DMS 273 (cell line): ENCODE data around the gene EEIG1.
"Not testable (repeated sequence)": the region's sequence is repeated elsewhere in the genome, so short reads cannot be mapped to it uniquely, and the experiment has no call there.

Experiments used
- DNase-seq: peaks from one replicate; lab custom pipeline; 2025; ENCODE audit not compliant: unreplicated experiment; lab: John Stamatoyannopoulos, UW

Gene EEIG1

GRCh38 chr9:127980706-127981558 lies at the start of gene EEIG1:
EEIG1 (minus strand) TSS chr9:127980989; CDS start chr9:127980137, 852 bp downstream.
- DNase-seq, result peak; percentile 98

- DNase-seq, result no peak
Measured at GRCh38 chr9:128027705-128028104, 46.9 kb upstream of the EEIG1 start.

- DNase-seq, result no peak
Measured at GRCh38 chr9:128026773-128027541, 46.2 kb upstream of the EEIG1 start.

- DNase-seq, result no peak
Measured at GRCh38 chr9:128026255-128026772, 45.5 kb upstream of the EEIG1 start.

GRCh38 chr9:128025736-128026135 lies 44.9 kb upstream of the EEIG1 start:
- DNase-seq, result no peak

GRCh38 chr9:128024761-128025308 lies 44.0 kb upstream of the EEIG1 start:
- DNase-seq, result no peak

GRCh38 chr9:128023671-128024070 lies 42.9 kb upstream of the EEIG1 start:
- DNase-seq, result not testable (repeated sequence)

GRCh38 chr9:128022886-128023285 lies 42.1 kb upstream of the EEIG1 start:
- DNase-seq, result peak; percentile 56

- DNase-seq, result no peak
Measured at GRCh38 chr9:128021098-128021497, 40.3 kb upstream of the EEIG1 start.

GRCh38 chr9:128020692-128021091 lies 39.9 kb upstream of the EEIG1 start:
- DNase-seq, result peak; percentile 12

- DNase-seq, result no peak
Measured at GRCh38 chr9:128015696-128016095, 34.9 kb upstream of the EEIG1 start.

- no peak for DNase-seq
Measured at GRCh38 chr9:128011071-128011817, 30.5 kb upstream of the EEIG1 start.

GRCh38 chr9:128009639-128010038 lies 28.9 kb upstream of the EEIG1 start:
- no peak for DNase-seq

GRCh38 chr9:128008171-128008570 lies 27.4 kb upstream of the EEIG1 start:
- no peak for DNase-seq

GRCh38 chr9:128007566-128008138 lies 26.9 kb upstream of the EEIG1 start:
- peak; percentile 67 for DNase-seq

- no peak for DNase-seq
Measured at GRCh38 chr9:128006332-128006996, 25.7 kb upstream of the EEIG1 start.

- no peak for DNase-seq
Measured at GRCh38 chr9:128005923-128006322, 25.1 kb upstream of the EEIG1 start.

GRCh38 chr9:128003966-128004604 lies 23.3 kb upstream of the EEIG1 start:
- DNase-seq, result no peak

- no peak for DNase-seq
Measured at GRCh38 chr9:128002959-128003358, 22.2 kb upstream of the EEIG1 start.
